ENCODE data around the gene TADA2B. TPM values are rescaled to one million over a fixed set of nuclear protein-coding genes. Genes with fewer than 3 reads are reported as not detected.
"Not testable (repeated sequence)": the region's sequence is repeated elsewhere in the genome, so short reads cannot be mapped to it uniquely, and the experiment has no call there.

The TADA2B gene
- total and polyA plus RNA-seq, 2 donors (not counting 1 experiment from before 2014, with no cell fraction given), result 13.6 to 38.5 TPM

DNA sequence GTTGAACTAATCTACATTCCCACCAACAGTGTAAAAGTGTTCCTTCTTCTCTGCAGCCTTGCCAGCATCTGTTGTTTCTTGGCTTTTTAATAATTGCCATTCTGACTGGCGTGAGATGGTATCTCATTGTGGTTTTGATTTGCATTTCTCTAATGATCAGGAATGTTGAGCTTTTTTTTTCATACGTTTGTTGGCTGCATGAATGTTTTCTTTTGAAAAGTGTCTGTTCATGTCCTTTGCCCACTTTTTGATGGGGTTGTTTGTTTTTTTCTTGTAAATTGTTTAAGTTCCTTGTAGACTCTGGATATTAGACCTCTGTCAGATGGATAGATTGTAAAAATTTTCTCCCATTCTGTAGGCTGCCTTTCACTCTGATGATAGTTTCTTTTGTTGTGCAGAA is 36.7 kb downstream of the TADA2B start:
- H3K27ac Mint-ChIP-seq; H3K9ac ChIP-seq (ENCODE audit: low read length); H3K9me3 Mint-ChIP-seq (ENCODE audit: insufficient read depth); H2AFZ ChIP-seq (ENCODE audit: insufficient read depth, low read depth, low read length, poor library complexity, severe bottlenecking); ATAC-seq (ENCODE audit: low read depth); H3K4me3 ChIP-seq (ENCODE audit: control extremely low read depth in 1 of 5, extremely low read depth in 1 of 5, insufficient read depth in 1 of 5, low read depth in 2 of 5, low read length in 4 of 5); H4K20me1 ChIP-seq (ENCODE audit: control insufficient read depth, insufficient read depth, low read length, poor library complexity, severe bottlenecking); POLR2A ChIA-PET; intact Hi-C loops (cut with micrococcal nuclease); H3K27ac ChIP-seq (ENCODE audit: low read length in 2 of 2); H3K79me2 ChIP-seq (ENCODE audit: control insufficient read depth, insufficient read depth, low read length); H3K4me1 Mint-ChIP-seq; H3K4me1 ChIP-seq (ENCODE audit: control insufficient read depth in 2 of 2, insufficient read depth in 2 of 2, low read length in 2 of 2); DNase-seq; H3K9me3 ChIP-seq (ENCODE audit: control extremely low read depth in 1 of 3, control insufficient read depth in 2 of 3, insufficient read depth in 1 of 3, low read length in 2 of 3); H3K4me2 ChIP-seq (replicated peaks; ENCODE audit: low read depth, low read length, poor library complexity, severe bottlenecking); H3K36me3 ChIP-seq (replicated peaks in 1 of 2; ENCODE audit: control extremely low read depth in 1 of 2, control insufficient read depth in 1 of 2, extremely low read depth in 1 of 2, insufficient read depth in 2 of 2, low read length in 1 of 2); H3K4me3 Mint-ChIP-seq: not testable (repeated sequence)
- 58% methylated on average over 2 of the region's 2 CpGs for WGBS (ENCODE audit: insufficient coverage)
- CTCF ChIA-PET, result interaction anchor here (0.6 to 2.3 kb wide), 2 partner anchors 9 to 360 kb away, joined by 3 to 13 read pairs; no protein-coding TSS in a partner anchor
- peaks cover 0 to 24% (median 14%) of the 10 kb centered on the region in 4 experiments for H3K27me3 ChIP-seq (replicated peaks in 1 of 4; ENCODE audit: control extremely low read depth in 1 of 4, control insufficient read depth in 3 of 4, insufficient read depth in 4 of 4, low read length in 3 of 4)
- H3K27me3 Mint-ChIP-seq, result peaks cover 47% of the 10 kb centered on the region

DNA sequence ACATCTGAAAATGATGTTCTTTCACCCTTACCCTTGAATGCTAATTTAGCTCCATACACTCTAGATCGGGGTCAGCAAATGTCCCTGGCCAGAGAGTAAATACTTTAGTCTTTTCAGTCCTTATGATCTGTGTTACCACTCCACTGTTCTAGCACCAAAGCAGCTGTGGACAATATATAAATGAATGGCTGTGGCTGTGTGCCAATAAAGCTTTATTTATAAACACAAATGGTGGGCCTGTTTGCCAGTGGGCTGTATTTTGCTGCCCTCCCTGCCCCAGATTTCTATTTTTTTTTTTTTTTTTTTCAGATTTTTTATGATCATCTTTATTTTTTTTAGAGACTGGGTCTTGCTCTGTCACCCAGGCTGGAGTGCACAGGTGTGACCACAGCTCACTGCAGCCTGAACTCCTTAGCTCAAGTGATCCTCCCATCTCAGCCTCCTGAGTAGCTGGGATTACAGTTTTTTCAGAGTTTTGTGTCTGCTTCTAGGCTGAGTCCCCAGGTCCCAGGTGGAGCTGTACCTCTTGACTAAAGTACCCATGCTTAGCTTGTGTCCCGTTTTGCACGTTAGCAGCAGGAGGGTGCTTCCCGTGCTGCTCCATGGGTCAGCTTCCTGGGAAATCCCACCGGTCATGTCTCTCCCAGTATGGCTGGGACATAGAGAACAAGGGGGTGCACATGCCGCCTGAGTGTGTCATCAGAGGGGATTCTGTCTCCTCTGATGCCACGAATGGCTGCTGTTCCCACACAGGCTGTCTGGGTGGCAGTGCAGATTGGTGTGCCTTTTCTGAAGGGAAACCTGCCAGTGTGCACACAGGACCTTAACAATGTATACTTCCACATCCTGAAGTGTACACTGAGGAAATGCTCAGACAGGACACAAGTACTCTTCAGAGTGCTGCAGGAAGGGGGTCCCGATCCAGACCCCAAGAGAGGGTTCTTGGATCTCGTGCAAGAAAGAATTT is 40.7 kb downstream of the TADA2B start:
- H3K4me3 Mint-ChIP-seq, result no peak overlapping the region
- H3K79me2 ChIP-seq (ENCODE audit: control insufficient read depth, insufficient read depth, low read length), result no peaks in the 10 kb centered on the region
- intact Hi-C loops (cut with micrococcal nuclease), result no loop called here
- H3K4me3 ChIP-seq (ENCODE audit: control extremely low read depth in 1 of 5, extremely low read depth in 1 of 5, insufficient read depth in 1 of 5, low read depth in 2 of 5, low read length in 4 of 5), result no peak overlapping the region
- H3K27ac ChIP-seq (ENCODE audit: low read length in 2 of 2), result no peak overlapping the region
- DNase-seq (no peak), ATAC-seq (ENCODE audit: low read depth) (no peak)
- no peaks in the 10 kb centered on the region for H3K36me3 ChIP-seq (replicated peaks in 1 of 2; ENCODE audit: control extremely low read depth in 1 of 2, control insufficient read depth in 1 of 2, extremely low read depth in 1 of 2, insufficient read depth in 2 of 2, low read length in 1 of 2)
- H3K4me1 ChIP-seq (ENCODE audit: control insufficient read depth in 2 of 2, insufficient read depth in 2 of 2, low read length in 2 of 2), result no peaks in the 10 kb centered on the region
- H3K9me3 ChIP-seq (ENCODE audit: control extremely low read depth in 1 of 3, control insufficient read depth in 2 of 3, insufficient read depth in 1 of 3, low read length in 2 of 3), result peaks cover 2 to 9% (median 6%) of the 10 kb centered on the region in 3 donors
- H3K27me3 ChIP-seq (replicated peaks in 1 of 4; ENCODE audit: control extremely low read depth in 1 of 4, control insufficient read depth in 3 of 4, insufficient read depth in 4 of 4, low read length in 3 of 4), result peaks cover 0 to 37% (median 23%) of the 10 kb centered on the region in 4 experiments
- H3K27ac Mint-ChIP-seq, result no peak overlapping the region
- no peaks in the 10 kb centered on the region for H3K4me1 Mint-ChIP-seq
- no peak overlapping the region for H3K4me2 ChIP-seq (replicated peaks; ENCODE audit: low read depth, low read length, poor library complexity, severe bottlenecking)
- no peaks in the 10 kb centered on the region for H3K9me3 Mint-ChIP-seq (ENCODE audit: insufficient read depth)
- ChIA-PET POLR2A (no interaction called here), CTCF (interaction anchor here (0.8 to 3.2 kb wide), 6 partner anchors 10 to 20 kb away, joined by 3 to 13 read pairs (median 3); no protein-coding TSS in a partner anchor)
- peaks cover 55% of the 10 kb centered on the region for H3K27me3 Mint-ChIP-seq
- WGBS (ENCODE audit: insufficient coverage), result 72% methylated on average over 7 of the region's 9 CpGs
- no peak overlapping the region for H2AFZ ChIP-seq (ENCODE audit: insufficient read depth, low read depth, low read length, poor library complexity, severe bottlenecking)
- no peak overlapping the region for H3K9ac ChIP-seq (ENCODE audit: low read length)
- no peaks in the 10 kb centered on the region for H4K20me1 ChIP-seq (ENCODE audit: control insufficient read depth, insufficient read depth, low read length, poor library complexity, severe bottlenecking)
- no peak for TF ChIP-seq EZH2 (IDR thresholded peaks at IDR 0.05; ENCODE audit: borderline replicate concordance, insufficient read depth, low read depth, low read length, poor library complexity, severe bottlenecking)
- TF ChIP-seq, protein P1, sequence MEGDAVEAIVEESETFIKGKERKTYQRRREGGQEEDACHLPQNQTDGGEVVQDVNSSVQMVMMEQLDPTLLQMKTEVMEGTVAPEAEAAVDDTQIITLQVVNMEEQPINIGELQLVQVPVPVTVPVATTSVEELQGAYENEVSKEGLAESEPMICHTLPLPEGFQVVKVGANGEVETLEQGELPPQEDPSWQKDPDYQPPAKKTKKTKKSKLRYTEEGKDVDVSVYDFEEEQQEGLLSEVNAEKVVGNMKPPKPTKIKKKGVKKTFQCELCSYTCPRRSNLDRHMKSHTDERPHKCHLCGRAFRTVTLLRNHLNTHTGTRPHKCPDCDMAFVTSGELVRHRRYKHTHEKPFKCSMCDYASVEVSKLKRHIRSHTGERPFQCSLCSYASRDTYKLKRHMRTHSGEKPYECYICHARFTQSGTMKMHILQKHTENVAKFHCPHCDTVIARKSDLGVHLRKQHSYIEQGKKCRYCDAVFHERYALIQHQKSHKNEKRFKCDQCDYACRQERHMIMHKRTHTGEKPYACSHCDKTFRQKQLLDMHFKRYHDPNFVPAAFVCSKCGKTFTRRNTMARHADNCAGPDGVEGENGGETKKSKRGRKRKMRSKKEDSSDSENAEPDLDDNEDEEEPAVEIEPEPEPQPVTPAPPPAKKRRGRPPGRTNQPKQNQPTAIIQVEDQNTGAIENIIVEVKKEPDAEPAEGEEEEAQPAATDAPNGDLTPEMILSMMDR (IDR thresholded peaks at IDR 0.05), result no peak

DNA sequence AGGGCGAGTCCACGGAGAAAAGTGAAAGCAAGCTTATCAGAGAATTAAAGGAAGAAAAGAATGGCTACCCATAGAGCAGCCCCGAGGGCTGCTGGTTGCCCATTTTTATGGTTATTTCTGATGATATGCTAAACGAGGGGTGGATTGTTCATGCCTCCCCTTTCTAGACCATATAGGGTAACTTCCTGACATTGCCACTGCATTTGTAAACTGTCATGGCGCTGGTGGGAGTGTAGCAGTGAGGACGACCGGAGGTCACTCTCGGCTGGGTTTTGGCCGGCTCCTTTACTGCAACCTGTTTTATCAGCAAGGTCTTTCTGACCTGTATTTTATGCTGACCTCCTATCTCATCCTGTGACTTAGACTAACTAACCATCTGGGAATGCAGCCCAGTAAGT is 41.4 kb downstream of the TADA2B start:
- 68% methylated on average over 2 of the region's 9 CpGs for WGBS (ENCODE audit: insufficient coverage)
- H3K36me3 ChIP-seq (replicated peaks in 1 of 2; ENCODE audit: control extremely low read depth in 1 of 2, control insufficient read depth in 1 of 2, extremely low read depth in 1 of 2, insufficient read depth in 2 of 2, low read length in 1 of 2); H3K27ac Mint-ChIP-seq; H3K27ac ChIP-seq (ENCODE audit: low read length in 2 of 2); H3K4me1 ChIP-seq (ENCODE audit: control insufficient read depth in 2 of 2, insufficient read depth in 2 of 2, low read length in 2 of 2); H3K9me3 ChIP-seq (ENCODE audit: control extremely low read depth in 1 of 3, control insufficient read depth in 2 of 3, insufficient read depth in 1 of 3, low read length in 2 of 3); H3K4me3 ChIP-seq (ENCODE audit: control extremely low read depth in 1 of 5, extremely low read depth in 1 of 5, insufficient read depth in 1 of 5, low read depth in 2 of 5, low read length in 4 of 5); H4K20me1 ChIP-seq (ENCODE audit: control insufficient read depth, insufficient read depth, low read length, poor library complexity, severe bottlenecking); H3K9me3 Mint-ChIP-seq (ENCODE audit: insufficient read depth); ATAC-seq (ENCODE audit: low read depth); H3K4me2 ChIP-seq (replicated peaks; ENCODE audit: low read depth, low read length, poor library complexity, severe bottlenecking); POLR2A ChIA-PET; intact Hi-C loops (cut with micrococcal nuclease); H3K4me3 Mint-ChIP-seq; H2AFZ ChIP-seq (ENCODE audit: insufficient read depth, low read depth, low read length, poor library complexity, severe bottlenecking); H3K4me1 Mint-ChIP-seq; H3K79me2 ChIP-seq (ENCODE audit: control insufficient read depth, insufficient read depth, low read length); DNase-seq; H3K9ac ChIP-seq (ENCODE audit: low read length): not testable (repeated sequence)
- peaks cover 0 to 37% (median 25%) of the 10 kb centered on the region in 4 experiments for H3K27me3 ChIP-seq (replicated peaks in 1 of 4; ENCODE audit: control extremely low read depth in 1 of 4, control insufficient read depth in 3 of 4, insufficient read depth in 4 of 4, low read length in 3 of 4)
- CTCF ChIA-PET, result interaction anchor here (1.1 to 1.2 kb wide), 2 partner anchors 15 to 17 kb away, joined by 3 to 4 read pairs; no protein-coding TSS in a partner anchor
- H3K27me3 Mint-ChIP-seq, result peaks cover 56% of the 10 kb centered on the region

All from B cell (primary cell).